HEK293 (cell line): Measurements from ENCODE around the gene FAM169A.
"Not testable (repeated sequence)": the region's sequence is repeated elsewhere in the genome, so short reads cannot be mapped to it uniquely, and the experiment has no call there.

ENCODE experiments used
- CTCF ChIA-PET: fragments of 350-600 bp; formaldehyde crosslinking; extraction: SDS; loops from one replicate; lab custom pipeline; 2021; ENCODE audit warnings: antibody characterized with exemption; lab: Yijun Ruan, JAX
- POLR2A ChIA-PET: fragments of 300-600 bp; formaldehyde crosslinking; extraction: SDS; loops from one replicate; lab custom pipeline; 2020; ENCODE audit warnings: antibody characterized with exemption, inconsistent platforms; lab: Yijun Ruan, JAX
- H3K27ac ChIP-seq: fragments of 200-500 bp; sonication (Bioruptor generic); 2 replicates; pipeline ENCODE4 v1.5.1; 2014; ENCODE audit warnings: low read depth, low read length, control low read depth, inconsistent platforms; ENCODE audit errors: extremely low read depth
- H3K36me3 ChIP-seq, 2 experiments: fragments of 200-500 bp in 1 of 2; sonication (Bioruptor generic) in 1 of 2; 1 replicate in 1 of 2; 2 replicates in 1 of 2; pipeline ENCODE4 v1.5.1; 2014 to 2017; ENCODE audit warnings: inconsistent platforms in 2 of 2, low read length in 2 of 2; ENCODE audit not compliant: control insufficient read depth in 2 of 2, insufficient read depth in 1 of 2
- H3K4me1 ChIP-seq: fragments of 200-500 bp; sonication (Bioruptor generic); 2 replicates; pipeline ENCODE4 v1.5.1; 2014; ENCODE audit warnings: mild to moderate bottlenecking, low read length, inconsistent platforms; ENCODE audit not compliant: control insufficient read depth, insufficient read depth
- H3K4me3 ChIP-seq: 2 replicates; pipeline ENCODE4 v1.5.1; 2011; ENCODE audit warnings: low read depth, mild to moderate bottlenecking, control low read depth, low read length, moderate library complexity
- H3K9me3 ChIP-seq: fragments of 200-500 bp; sonication (Bioruptor generic); 2 replicates; pipeline ENCODE4 v1.5.1; 2014; ENCODE audit warnings: low read depth, low read length, inconsistent platforms; ENCODE audit not compliant: control insufficient read depth, insufficient read depth
- CTCF ChIP-seq: fragments of 450-650 bp; formaldehyde crosslinking; IDR thresholded peaks from 2 replicates; pipeline ENCODE4 v1.5.1; 2016; ENCODE audit warnings: missing biosample characterization, missing genetic modification characterization
- EGR2 ChIP-seq: fragments of 450-650 bp; formaldehyde crosslinking; IDR thresholded peaks from 2 replicates; pipeline ENCODE4 v1.5.1; 2016; ENCODE audit warnings: low read depth, missing biosample characterization, missing genetic modification characterization
- ELK4 ChIP-seq: IDR thresholded peaks from 2 replicates; pipeline ENCODE4 v1.6.1; 2011; ENCODE audit warnings: mild to moderate bottlenecking, low read depth, low read length, borderline replicate concordance
- HOXA7 ChIP-seq: sonication (generic); formaldehyde crosslinking; IDR thresholded peaks from 2 replicates; pipeline ENCODE4 v1.8.1; 2022; ENCODE audit warnings: missing genetic modification reagents, borderline replicate concordance
- KLF9 ChIP-seq: fragments of 450-650 bp; formaldehyde crosslinking; IDR thresholded peaks from 2 replicates; pipeline ENCODE4 v1.5.1; 2016; ENCODE audit warnings: missing biosample characterization, missing genetic modification characterization, low read depth
- PRDM10 ChIP-seq: fragments of 450-650 bp; formaldehyde crosslinking; IDR thresholded peaks from 2 replicates; pipeline ENCODE4 v1.5.1; 2016; ENCODE audit warnings: missing biosample characterization, missing genetic modification characterization
- SP3 ChIP-seq: fragments of 450-650 bp; formaldehyde crosslinking; IDR thresholded peaks from 2 replicates; pipeline ENCODE4 v1.5.1; 2016; ENCODE audit warnings: missing biosample characterization, missing genetic modification characterization
- YY1 ChIP-seq: fragments of 450-650 bp; formaldehyde crosslinking; IDR thresholded peaks from 2 replicates; pipeline ENCODE4 v1.5.1; 2018; ENCODE audit warnings: missing biosample characterization, missing genetic modification characterization
- ZFHX2 ChIP-seq: fragments of 450-650 bp; formaldehyde crosslinking; conservative IDR thresholded peaks from 2 replicates; pipeline ENCODE4 v1.5.1; 2016; ENCODE audit warnings: missing biosample characterization, missing genetic modification characterization
- ZNF114 ChIP-seq: fragments of 450-650 bp; formaldehyde crosslinking; IDR thresholded peaks from 2 replicates; pipeline ENCODE4 v1.5.0; 2017; ENCODE audit warnings: missing biosample characterization, missing genetic modification characterization
- ZNF133 ChIP-seq: fragments of 450-650 bp; formaldehyde crosslinking; IDR thresholded peaks from 2 replicates; pipeline ENCODE4 v1.5.1; 2016; ENCODE audit warnings: missing biosample characterization, missing genetic modification characterization
- ZNF146 ChIP-seq: fragments of 450-650 bp; formaldehyde crosslinking; IDR thresholded peaks from 2 replicates; pipeline ENCODE4 v1.5.1; 2016; ENCODE audit warnings: missing biosample characterization, missing genetic modification characterization
- ZNF202 ChIP-seq: fragments of 450-650 bp; formaldehyde crosslinking; IDR thresholded peaks from 2 replicates; pipeline ENCODE4 v1.5.1; 2016; ENCODE audit warnings: missing biosample characterization, missing genetic modification characterization, borderline replicate concordance
- ZNF211 ChIP-seq: fragments of 450-650 bp; formaldehyde crosslinking; IDR thresholded peaks from 2 replicates; pipeline ENCODE4 v1.5.1; 2016; ENCODE audit warnings: low read depth, missing biosample characterization, missing genetic modification characterization
- ZNF214 ChIP-seq: fragments of 450-650 bp; formaldehyde crosslinking; IDR thresholded peaks from 2 replicates; pipeline ENCODE4 v1.5.1; 2017; ENCODE audit warnings: missing biosample characterization, mild to moderate bottlenecking, missing genetic modification characterization, borderline replicate concordance
- ZNF324 ChIP-seq: fragments of 450-650 bp; formaldehyde crosslinking; IDR thresholded peaks from 2 replicates; pipeline ENCODE4 v1.5.1; 2016; ENCODE audit warnings: missing biosample characterization, missing genetic modification characterization
- ZNF394 ChIP-seq: fragments of 450-650 bp; formaldehyde crosslinking; IDR thresholded peaks from 2 replicates; pipeline ENCODE4 v1.5.1; 2016; ENCODE audit warnings: missing biosample characterization, missing genetic modification characterization, mild to moderate bottlenecking, moderate library complexity, borderline replicate concordance
- ZNF580 ChIP-seq: fragments of 450-650 bp; formaldehyde crosslinking; IDR thresholded peaks from 2 replicates; pipeline ENCODE4 v1.5.1; 2016; ENCODE audit warnings: missing biosample characterization, missing genetic modification characterization
- ZNF654 ChIP-seq: fragments of 450-650 bp; formaldehyde crosslinking; IDR thresholded peaks from 2 replicates; pipeline ENCODE4 v1.5.1; 2016; ENCODE audit warnings: low read depth, missing biosample characterization, missing genetic modification characterization
- ZNF660 ChIP-seq: fragments of 450-650 bp; IDR thresholded peaks from 2 replicates; pipeline ENCODE4 v1.5.1; 2018; ENCODE audit warnings: missing biosample characterization, mild to moderate bottlenecking, missing genetic modification characterization
- ZNF670 ChIP-seq: fragments of 450-650 bp; formaldehyde crosslinking; IDR thresholded peaks from 2 replicates; pipeline ENCODE4 v1.5.1; 2016; ENCODE audit warnings: missing biosample characterization, missing genetic modification characterization, low read depth

Gene FAM169A

GRCh38 chr5:74908237-74908636, 42.0 kb upstream of the FAM169A start:
- CTCF ChIA-PET = interaction anchor here (1.4 kb wide), 1 partner anchor 1005 kb away, joined by 3 read pairs; no protein-coding TSS in a partner anchor
- H3K9me3 ChIP-seq, POLR2A ChIA-PET: not testable (repeated sequence)

GRCh38 chr5:74904713-74905112, 38.5 kb upstream of the FAM169A start:
- TF ChIP-seq ZNF580 (0 out of 2 replicates have a peak, but pooled peaks have one; percentile 16), ZNF146 (peak; percentile 84)
- POLR2A ChIA-PET, H3K9me3 ChIP-seq, H3K4me1 ChIP-seq, H3K36me3 ChIP-seq, H3K27ac ChIP-seq, H3K4me3 ChIP-seq: not testable (repeated sequence)
- CTCF ChIA-PET = interaction anchor here (0.6 to 0.7 kb wide), 3 partner anchors 15 to 1505 kb away, joined by 3 to 5 read pairs (median 3); no protein-coding TSS in a partner anchor

More at GRCh38 chr5:74908237-74908636, 42.0 kb upstream of the FAM169A start:
- not testable (repeated sequence) for H3K4me1 ChIP-seq, H3K4me3 ChIP-seq, H3K36me3 ChIP-seq, H3K27ac ChIP-seq
- peak; percentile 48; the same call in 1 of the 2 replicates for TF ChIP-seq EGR2 (tag by site-specific recombination)
- TF ChIP-seq ZFHX2 (tag by site-specific recombination) = peak; percentile 32; the same call in 1 of the 2 replicates

- ChIA-PET POLR2A (no interaction called here), CTCF (interaction anchor here (0.6 to 1.2 kb wide), 6 partner anchors 16 to 979 kb away, joined by 3 to 4 read pairs (median 3); no protein-coding TSS in a partner anchor)
- TF ChIP-seq CTCF (tag by site-specific recombination) (peak; percentile 61), ELK4 (no peak), ZNF660 (tag by site-specific recombination) (no peak), PRDM10 (tag by site-specific recombination) (no peak), ZNF654 (peak; percentile 53)
- Histone ChIP-seq H3K36me3 (no peaks in the 10 kb centered on the region), H3K27ac (no peak overlapping the region), H3K4me3 (no peak overlapping the region), H3K4me1 (no peaks in the 10 kb centered on the region), H3K9me3 (no peaks in the 10 kb centered on the region)
These were observed 37.1 kb upstream of the FAM169A start for GRCh38 chr5:74903165-74903787.

- ChIA-PET CTCF (no interaction called here), POLR2A (interaction anchor here (0.8 kb wide), 1 partner anchor 26 kb away, joined by 3 read pairs; no protein-coding TSS in a partner anchor)
- H3K4me3 ChIP-seq = no peak overlapping the region
- H3K9me3 ChIP-seq = peaks cover 2% of the 10 kb centered on the region; the same call in 1 of the 2 replicates
- H3K36me3 ChIP-seq = no peaks in the 10 kb centered on the region
- H3K27ac ChIP-seq = no peak overlapping the region
- no peaks in the 10 kb centered on the region for H3K4me1 ChIP-seq
- TF ChIP-seq ZNF114 (tag by site-specific recombination) = no peak
- TF ChIP-seq ZNF214 (tag by site-specific recombination) = no peak
- TF ChIP-seq ZNF211 (tag by site-specific recombination) = no peak
- TF ChIP-seq ZNF324 (tag by site-specific recombination) = no peak
- no peak for TF ChIP-seq SP3 (tag by site-specific recombination)
- TF ChIP-seq HOXA7 (CRISPR knock-in tag) = no peak
- TF ChIP-seq ZNF670 (tag by site-specific recombination) = no peak
- TF ChIP-seq ZNF202 (tag by site-specific recombination) = no peak
- no peak for TF ChIP-seq KLF9 (tag by site-specific recombination)
- TF ChIP-seq ZNF133 = no peak
- TF ChIP-seq ZNF394 (tag by site-specific recombination) = no peak
- no peak for TF ChIP-seq YY1 (tag by site-specific recombination)
These were observed 30.9 kb upstream of the FAM169A start for GRCh38 chr5:74897049-74897448.
